ENCODE results near the gene RERE.

DNA sequence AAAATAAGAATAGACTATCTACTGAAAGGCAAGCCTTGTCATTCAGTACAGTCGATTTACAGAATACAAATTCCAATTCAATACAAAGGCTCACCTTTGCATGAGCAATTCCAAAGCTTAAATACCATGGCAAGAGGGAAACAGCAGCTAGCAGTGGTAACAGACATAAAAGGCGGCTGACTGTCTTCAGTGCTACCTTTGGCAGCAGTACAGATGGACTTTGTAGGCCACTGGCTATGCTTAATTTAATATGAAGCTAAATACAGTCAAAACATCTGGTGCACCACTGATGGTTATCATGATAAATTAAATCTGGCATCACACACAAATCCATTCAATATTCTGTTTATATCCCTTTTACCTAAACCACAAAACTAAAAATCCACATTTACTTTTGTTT lies 62.4 kb downstream of the RERE start:
- TF ChIP-seq CTCF (IDR thresholded peaks at IDR 0.05) (no peak), POLR2AphosphoS5 (IDR thresholded peaks at IDR 0.05; ENCODE audit: low read depth, low read length) (no peak), SIN3A (IDR thresholded peaks at IDR 0.05; ENCODE audit: borderline replicate concordance, insufficient read depth, low read depth, low read length) (no peak), TCF7L2 (IDR thresholded peaks at IDR 0.05; ENCODE audit: low read depth, low read length) (no peak)

All from Panc1 (cell line).